ENCODE measurements around the gene P2RX2.

P2RX2 gene

DNA sequence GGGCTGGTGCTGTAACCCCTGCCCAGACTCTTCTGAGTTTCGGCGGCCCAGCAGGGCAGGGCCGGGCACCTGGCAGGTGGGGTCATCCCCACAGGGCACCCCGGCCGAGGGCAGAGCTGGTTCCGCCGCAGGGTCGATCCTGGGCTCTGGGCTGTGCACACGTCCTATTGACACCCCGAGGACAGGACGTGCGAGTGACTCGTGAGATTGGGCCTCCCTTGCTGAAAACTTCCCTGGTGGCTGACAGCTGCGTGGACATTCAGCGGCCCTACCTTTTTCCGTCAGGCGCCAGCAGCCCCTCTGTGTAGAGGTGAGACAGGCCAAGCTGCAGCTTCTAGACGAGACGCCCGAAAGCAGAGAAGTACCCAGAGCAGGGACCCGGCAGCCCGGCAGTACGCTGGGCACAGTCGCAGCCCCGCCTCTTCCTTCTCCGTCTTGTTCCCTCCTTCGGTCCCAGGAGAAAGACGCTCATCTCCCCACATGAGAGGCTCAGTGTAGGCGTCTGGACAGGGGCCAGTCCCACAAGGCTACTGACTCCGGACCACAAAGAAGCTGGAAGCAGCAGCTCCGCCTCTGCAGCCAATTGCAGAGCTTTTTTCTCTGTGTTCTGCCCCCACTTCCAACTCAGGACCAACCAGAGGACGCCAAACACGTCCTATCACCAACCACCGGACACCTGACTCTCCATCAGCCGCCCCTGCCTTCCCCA lies 8.4 kb upstream of the P2RX2 start, which contains the start of gene LRCOL1:
Gene LRCOL1, minus strand, starts transcription at position 532 of the 709 bp plus-strand sequence. CDS start 4,331 bp downstream, outside the sequence.
- DNase-seq (ENCODE audit: low spot score in 2 of 2) (no peak), ATAC-seq (replicated peaks; ENCODE audit: extremely low read depth, poor library complexity, severe bottlenecking) (no peak)
- Mint-ChIP-seq H3K36me3 (ENCODE audit: insufficient read depth) (peaks cover 5% of the 10 kb centered on the region), H3K4me1 (peaks cover 4% of the 10 kb centered on the region), H3K9me3 (no peaks in the 10 kb centered on the region), H3K4me3 (no peak within 1 kb of the TSS), H3K27ac (ENCODE audit: low read depth) (no peak within 1 kb of the TSS), H3K27me3 (peaks cover 53% of the 10 kb centered on the region)

DNA sequence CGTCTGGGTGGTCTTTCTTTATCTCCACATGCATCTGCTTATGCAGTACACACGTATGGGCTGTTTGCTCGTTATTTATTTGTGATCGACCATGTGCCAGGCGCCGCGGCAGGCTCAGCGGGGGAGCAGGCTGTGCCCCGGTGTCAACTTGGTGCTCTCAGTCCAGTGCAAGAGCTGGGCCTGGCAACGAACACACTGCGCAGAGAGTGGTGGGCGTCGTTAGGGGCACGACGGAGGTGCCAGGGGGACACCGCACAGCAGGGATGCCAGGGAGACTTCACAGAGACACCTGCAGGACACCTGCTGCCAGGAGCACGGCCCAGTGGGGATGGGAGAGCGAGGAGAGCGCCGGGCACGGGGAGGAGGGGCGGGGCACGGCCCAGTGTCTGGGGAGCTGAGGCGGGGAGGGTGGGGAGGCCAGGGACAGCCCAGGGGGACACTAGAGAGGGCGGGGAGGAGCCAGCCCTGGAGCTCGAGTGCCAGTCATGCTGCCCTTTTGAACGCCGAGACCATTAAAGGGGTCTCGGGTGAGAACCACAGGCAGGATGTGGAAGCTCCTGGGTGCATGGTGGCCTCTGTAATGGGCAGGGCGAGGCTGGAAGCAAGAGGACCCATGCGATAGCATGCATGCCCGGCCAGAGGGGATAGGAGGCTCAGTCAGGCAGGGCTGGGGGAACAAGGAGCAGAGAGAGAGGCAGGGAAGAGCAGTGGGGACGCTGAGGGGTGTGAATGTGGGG lies 7.5 kb upstream of the P2RX2 start:
- H3K4me1 Mint-ChIP-seq: peaks cover 11% of the 10 kb centered on the region
- no peak for DNase-seq (ENCODE audit: low spot score in 2 of 2)
- no peak overlapping the region for H3K4me3 Mint-ChIP-seq
- peaks cover 61% of the 10 kb centered on the region for H3K27me3 Mint-ChIP-seq
- no peaks in the 10 kb centered on the region for H3K9me3 Mint-ChIP-seq
- H3K36me3 Mint-ChIP-seq (ENCODE audit: insufficient read depth): peaks cover 5% of the 10 kb centered on the region
- H3K27ac Mint-ChIP-seq (ENCODE audit: low read depth): no peak overlapping the region
- ATAC-seq (replicated peaks; ENCODE audit: extremely low read depth, poor library complexity, severe bottlenecking): no peak

DNA sequence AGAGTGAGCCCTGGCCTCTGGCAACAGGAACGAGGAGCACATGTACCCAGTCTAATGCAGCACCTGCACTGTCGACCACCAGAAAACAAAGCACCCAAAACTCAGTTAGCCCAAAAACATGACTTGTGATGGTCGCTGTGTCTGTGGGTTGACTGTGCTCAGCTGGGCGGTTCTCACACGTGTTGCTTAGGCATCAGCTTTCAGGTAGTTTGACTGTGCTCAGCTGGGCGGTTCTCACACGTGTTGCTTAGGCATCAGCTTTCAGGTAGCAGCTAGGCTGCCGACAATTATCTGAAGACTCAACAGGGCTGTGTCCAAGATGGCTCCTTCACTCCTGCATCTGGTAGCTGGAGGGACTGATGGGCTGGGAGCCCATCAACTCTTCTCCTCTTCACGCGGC lies 7.0 kb upstream of the P2RX2 start:
- Mint-ChIP-seq H3K27ac (ENCODE audit: low read depth) (no peak overlapping the region), H3K9me3 (no peaks in the 10 kb centered on the region), H3K27me3 (peaks cover 60% of the 10 kb centered on the region), H3K4me3 (no peak overlapping the region), H3K36me3 (ENCODE audit: insufficient read depth) (peaks cover 3% of the 10 kb centered on the region), H3K4me1 (peaks cover 11% of the 10 kb centered on the region)
- DNase-seq (ENCODE audit: low spot score in 2 of 2) (no peak), ATAC-seq (replicated peaks; ENCODE audit: extremely low read depth, poor library complexity, severe bottlenecking) (no peak)

DNA sequence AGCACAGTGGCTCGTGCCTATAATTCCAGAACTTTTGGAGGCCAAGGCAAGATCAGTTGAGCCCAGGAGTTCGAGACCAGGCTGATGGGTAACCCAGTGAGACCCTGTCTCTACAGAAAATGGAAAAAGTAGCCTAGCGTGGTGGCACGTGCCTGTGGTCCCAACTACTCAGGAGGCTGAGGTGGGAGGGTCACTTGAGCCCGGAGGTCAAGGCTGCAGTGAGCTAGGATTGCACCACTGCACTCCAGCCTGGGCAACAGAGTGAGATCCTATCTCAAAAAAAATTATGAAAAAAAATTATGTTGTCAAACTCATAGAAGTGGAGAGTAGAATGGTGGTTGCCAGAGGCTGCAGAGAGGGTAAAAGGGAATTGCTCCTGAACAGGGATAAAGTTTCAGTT lies 4.5 kb upstream of the P2RX2 start:
- H3K27ac Mint-ChIP-seq (ENCODE audit: low read depth): no peak overlapping the region
- DNase-seq (ENCODE audit: low spot score in 2 of 2): no peak
- H3K9me3 Mint-ChIP-seq: no peaks in the 10 kb centered on the region
- H3K27me3 Mint-ChIP-seq: peaks cover 59% of the 10 kb centered on the region
- H3K4me3 Mint-ChIP-seq: no peak overlapping the region
- peaks cover 17% of the 10 kb centered on the region for H3K4me1 Mint-ChIP-seq
- peaks cover 3% of the 10 kb centered on the region for H3K36me3 Mint-ChIP-seq (ENCODE audit: insufficient read depth)
- ATAC-seq (replicated peaks; ENCODE audit: extremely low read depth, poor library complexity, severe bottlenecking): no peak

DNA sequence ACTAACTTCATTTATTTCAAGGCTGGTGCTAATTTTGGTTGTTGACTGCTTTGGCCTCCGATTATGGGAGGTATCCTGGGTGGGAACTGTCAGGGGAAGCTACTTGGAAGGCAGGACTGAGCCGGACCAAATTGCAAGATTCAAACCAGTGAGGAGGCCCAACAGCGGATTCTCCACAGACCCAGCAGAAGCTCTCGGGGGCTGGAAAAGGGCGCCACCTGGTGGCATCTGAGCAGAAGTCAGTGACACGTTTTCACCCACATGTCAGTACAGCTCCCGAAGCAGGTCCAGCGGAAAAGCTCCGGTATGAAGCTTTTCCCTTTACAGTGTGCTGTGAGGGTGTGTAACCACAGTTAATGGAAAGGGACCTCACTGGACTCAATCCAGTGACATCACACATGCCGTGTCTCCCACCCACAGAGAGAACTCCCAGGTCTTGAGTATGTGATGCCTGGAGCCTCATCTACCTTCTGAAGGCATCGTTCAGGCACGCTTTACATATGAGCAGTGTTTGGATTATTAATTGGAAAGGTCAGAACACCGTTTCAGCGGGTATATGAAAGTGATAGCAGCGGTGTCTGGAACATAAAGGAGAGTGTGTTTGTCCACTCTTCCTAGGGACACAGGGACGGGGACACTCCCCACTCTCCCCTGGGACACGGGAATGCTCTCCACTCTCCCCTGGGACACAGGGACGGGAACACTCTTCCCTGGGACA lies 3.6 kb upstream of the P2RX2 start:
- H3K27ac Mint-ChIP-seq (ENCODE audit: low read depth): no peak overlapping the region
- H3K4me1 Mint-ChIP-seq: peaks cover 17% of the 10 kb centered on the region
- peaks cover 3% of the 10 kb centered on the region for H3K36me3 Mint-ChIP-seq (ENCODE audit: insufficient read depth)
- peaks cover 54% of the 10 kb centered on the region for H3K27me3 Mint-ChIP-seq
- no peak overlapping the region for H3K4me3 Mint-ChIP-seq
- DNase-seq (ENCODE audit: low spot score in 2 of 2) (peak; percentile 60 to 68), ATAC-seq (replicated peaks; ENCODE audit: extremely low read depth, poor library complexity, severe bottlenecking) (peak; percentile 78)
- no peaks in the 10 kb centered on the region for H3K9me3 Mint-ChIP-seq

DNA sequence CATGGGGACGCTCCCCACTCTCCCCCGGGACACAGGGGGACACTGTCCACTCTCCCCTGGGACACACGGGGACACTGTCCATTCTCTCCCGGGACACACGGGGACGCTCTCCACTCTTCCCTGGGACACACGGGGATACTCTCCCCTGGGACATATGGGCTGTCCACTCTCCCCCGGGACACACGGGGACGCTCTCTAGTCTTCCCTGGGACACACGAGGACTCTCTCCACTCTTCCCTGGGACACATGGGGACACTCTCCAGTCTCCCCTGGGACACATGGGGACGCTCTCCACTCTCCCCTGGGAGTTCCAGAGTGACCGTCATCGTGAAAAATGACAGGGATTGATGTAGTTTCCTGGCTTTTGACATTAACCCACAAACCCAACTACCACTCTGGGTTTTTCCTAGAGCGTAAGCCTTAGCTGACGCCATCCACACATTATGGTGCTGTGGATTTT lies 3.0 kb upstream of the P2RX2 start:
- H3K4me1 Mint-ChIP-seq: peaks cover 17% of the 10 kb centered on the region
- H3K27ac Mint-ChIP-seq (ENCODE audit: low read depth): peak overlapping the region; percentile 70
- no peaks in the 10 kb centered on the region for H3K9me3 Mint-ChIP-seq
- H3K36me3 Mint-ChIP-seq (ENCODE audit: insufficient read depth): peaks cover 3% of the 10 kb centered on the region
- DNase-seq (ENCODE audit: low spot score in 2 of 2): no peak
- H3K4me3 Mint-ChIP-seq: no peak overlapping the region
- H3K27me3 Mint-ChIP-seq: peaks cover 49% of the 10 kb centered on the region
- no peak for ATAC-seq (replicated peaks; ENCODE audit: extremely low read depth, poor library complexity, severe bottlenecking)

DNA sequence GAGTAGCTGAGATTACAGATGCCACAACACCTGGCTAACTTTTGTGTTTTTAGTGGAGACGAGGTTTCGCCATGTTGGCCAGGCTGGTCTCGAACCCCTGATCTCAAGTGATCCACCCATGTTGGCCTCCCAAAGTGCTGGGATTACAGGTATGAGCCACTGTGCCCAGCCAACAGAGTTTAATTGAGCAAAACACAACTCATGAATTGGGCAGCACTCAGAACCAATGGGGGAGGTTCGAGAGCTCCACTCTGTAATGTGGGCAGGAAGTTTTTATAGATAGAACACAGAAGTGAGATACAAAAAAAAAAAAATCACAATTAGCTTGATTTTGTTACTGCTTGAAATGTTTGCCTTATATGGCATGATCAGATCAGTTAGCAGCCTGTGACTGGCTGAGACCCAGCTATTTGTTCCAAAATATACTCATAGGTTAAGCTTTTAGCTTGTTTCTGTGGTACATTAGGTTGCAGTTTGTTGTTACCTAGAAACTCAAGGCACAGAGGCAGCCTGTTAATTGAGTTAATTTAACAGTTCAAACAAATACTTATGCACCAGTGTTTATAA lies 1.4 kb upstream of the P2RX2 start:
- no peak for DNase-seq (ENCODE audit: low spot score in 2 of 2)
- no peaks in the 10 kb centered on the region for H3K36me3 Mint-ChIP-seq (ENCODE audit: insufficient read depth)
- H3K27me3 Mint-ChIP-seq: peaks cover 37% of the 10 kb centered on the region
- no peak for ATAC-seq (replicated peaks; ENCODE audit: extremely low read depth, poor library complexity, severe bottlenecking)
- H3K27ac Mint-ChIP-seq (ENCODE audit: low read depth): no peak overlapping the region
- peaks cover 18% of the 10 kb centered on the region for H3K4me1 Mint-ChIP-seq
- H3K4me3 Mint-ChIP-seq: no peak overlapping the region
- H3K9me3 Mint-ChIP-seq: no peaks in the 10 kb centered on the region

DNA sequence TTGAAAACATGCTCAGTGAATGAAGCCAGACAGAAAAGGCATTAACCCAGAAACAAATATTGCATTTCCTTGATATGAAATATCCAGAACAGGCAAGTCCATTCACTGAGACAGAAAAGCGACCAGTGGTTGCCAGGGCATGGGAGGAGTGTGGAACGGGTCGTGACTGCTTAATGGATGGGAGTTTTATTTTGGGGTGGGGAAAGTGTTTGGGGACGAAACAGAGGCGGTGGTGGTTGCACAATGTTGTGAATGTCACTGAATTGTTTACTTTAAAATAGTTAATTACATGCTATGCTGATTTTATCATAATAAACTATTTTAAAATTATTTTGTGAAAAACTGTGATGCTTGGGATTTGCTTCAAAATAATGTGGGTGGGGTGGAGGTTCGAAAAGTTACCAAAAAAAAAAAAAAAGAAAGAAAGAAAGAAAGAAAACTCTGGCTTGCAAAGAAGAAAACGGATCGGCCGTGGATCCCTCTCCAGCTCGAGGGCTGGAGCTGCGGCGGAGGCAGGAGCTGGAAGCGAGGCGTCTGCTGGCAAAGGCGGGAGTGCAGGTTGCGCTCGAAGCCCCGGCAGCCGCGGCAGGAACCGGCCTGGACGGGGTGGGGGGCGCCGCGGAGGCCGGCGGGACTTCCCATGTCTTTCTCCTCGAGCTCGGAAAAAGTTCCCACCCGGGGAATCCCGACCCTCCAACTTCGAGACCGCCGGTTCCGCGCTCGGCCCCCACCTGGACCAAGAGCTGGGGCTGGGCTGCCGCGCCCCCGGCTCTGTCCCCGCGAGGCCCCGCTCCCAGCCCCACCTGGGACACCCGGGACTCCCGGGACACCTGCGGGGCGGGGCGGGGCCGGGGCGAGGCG lies 524 bp upstream of the P2RX2 start:
- peaks cover 20% of the 10 kb centered on the region for H3K4me1 Mint-ChIP-seq
- ATAC-seq (replicated peaks; ENCODE audit: extremely low read depth, poor library complexity, severe bottlenecking): no peak
- H3K36me3 Mint-ChIP-seq (ENCODE audit: insufficient read depth): peaks cover 3% of the 10 kb centered on the region
- H3K9me3 Mint-ChIP-seq: no peaks in the 10 kb centered on the region
- H3K4me3 Mint-ChIP-seq: no peak overlapping the region
- H3K27me3 Mint-ChIP-seq: peaks cover 37% of the 10 kb centered on the region
- no peak for DNase-seq (ENCODE audit: low spot score in 2 of 2)
- H3K27ac Mint-ChIP-seq (ENCODE audit: low read depth): no peak overlapping the region

DNA sequence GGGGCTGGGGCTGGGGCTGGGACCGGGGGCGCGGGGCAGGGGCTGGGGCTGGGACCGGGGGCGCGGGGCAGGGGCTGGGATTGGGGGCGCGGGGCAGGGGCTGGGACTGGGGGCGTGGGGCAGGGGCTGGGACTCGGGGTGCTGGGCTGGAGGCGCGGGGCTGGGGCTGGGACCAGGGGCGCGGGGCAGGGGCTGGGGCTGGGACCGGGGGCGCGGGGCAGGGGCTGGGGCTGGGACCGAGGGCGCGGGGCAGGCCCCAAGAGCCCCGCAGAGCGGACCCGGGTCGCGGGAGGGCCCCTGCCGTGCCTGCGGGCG lies 452 bp downstream of the P2RX2 start:
- no peaks in the 10 kb centered on the region for H3K9me3 Mint-ChIP-seq
- H3K4me1 Mint-ChIP-seq: peaks cover 20% of the 10 kb centered on the region
- H3K27me3 Mint-ChIP-seq: peaks cover 37% of the 10 kb centered on the region

DNA sequence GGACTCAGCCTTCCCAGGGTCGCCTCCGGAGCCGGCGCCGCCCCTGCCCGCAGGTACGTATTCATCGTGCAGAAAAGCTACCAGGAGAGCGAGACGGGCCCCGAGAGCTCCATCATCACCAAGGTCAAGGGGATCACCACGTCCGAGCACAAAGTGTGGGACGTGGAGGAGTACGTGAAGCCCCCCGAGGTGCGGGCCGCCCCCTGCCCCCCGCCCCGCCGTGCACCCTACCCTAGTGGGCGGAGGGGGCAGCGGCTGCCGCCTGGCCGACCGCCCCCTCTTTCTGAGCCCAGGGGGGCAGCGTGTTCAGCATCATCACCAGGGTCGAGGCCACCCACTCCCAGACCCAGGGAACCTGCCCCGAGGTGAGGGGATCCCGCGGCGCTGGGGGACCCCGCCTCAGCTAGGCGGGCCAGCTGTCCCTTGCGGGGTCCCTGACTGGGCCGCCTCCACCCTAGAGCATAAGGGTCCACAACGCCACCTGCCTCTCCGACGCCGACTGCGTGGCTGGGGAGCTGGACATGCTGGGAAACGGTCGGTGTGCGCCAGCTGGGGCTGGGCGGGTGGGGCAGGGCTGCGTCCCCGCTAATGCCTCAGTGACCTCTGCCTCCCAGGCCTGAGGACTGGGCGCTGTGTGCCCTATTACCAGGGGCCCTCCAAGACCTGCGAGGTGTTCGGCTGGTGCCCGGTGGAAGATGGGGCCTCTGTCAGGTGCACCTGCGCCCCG lies 973 bp downstream of the P2RX2 start:
- Mint-ChIP-seq H3K27ac (ENCODE audit: low read depth) (no peak overlapping the region), H3K4me1 (peaks cover 20% of the 10 kb centered on the region), H3K4me3 (no peak overlapping the region), H3K36me3 (ENCODE audit: insufficient read depth) (peaks cover 3% of the 10 kb centered on the region), H3K9me3 (no peaks in the 10 kb centered on the region), H3K27me3 (peaks cover 37% of the 10 kb centered on the region)
- no peak for ATAC-seq (replicated peaks; ENCODE audit: extremely low read depth, poor library complexity, severe bottlenecking)
- DNase-seq (ENCODE audit: low spot score in 2 of 2): no peak

More for the DNA sequence above, 452 bp downstream of the P2RX2 start:
- Mint-ChIP-seq H3K27ac (ENCODE audit: low read depth) (no peak overlapping the region), H3K4me3 (no peak overlapping the region), H3K36me3 (ENCODE audit: insufficient read depth) (peaks cover 3% of the 10 kb centered on the region)
- DNase-seq (ENCODE audit: low spot score in 2 of 2) (no peak), ATAC-seq (replicated peaks; ENCODE audit: extremely low read depth, poor library complexity, severe bottlenecking) (no peak)

DNA sequence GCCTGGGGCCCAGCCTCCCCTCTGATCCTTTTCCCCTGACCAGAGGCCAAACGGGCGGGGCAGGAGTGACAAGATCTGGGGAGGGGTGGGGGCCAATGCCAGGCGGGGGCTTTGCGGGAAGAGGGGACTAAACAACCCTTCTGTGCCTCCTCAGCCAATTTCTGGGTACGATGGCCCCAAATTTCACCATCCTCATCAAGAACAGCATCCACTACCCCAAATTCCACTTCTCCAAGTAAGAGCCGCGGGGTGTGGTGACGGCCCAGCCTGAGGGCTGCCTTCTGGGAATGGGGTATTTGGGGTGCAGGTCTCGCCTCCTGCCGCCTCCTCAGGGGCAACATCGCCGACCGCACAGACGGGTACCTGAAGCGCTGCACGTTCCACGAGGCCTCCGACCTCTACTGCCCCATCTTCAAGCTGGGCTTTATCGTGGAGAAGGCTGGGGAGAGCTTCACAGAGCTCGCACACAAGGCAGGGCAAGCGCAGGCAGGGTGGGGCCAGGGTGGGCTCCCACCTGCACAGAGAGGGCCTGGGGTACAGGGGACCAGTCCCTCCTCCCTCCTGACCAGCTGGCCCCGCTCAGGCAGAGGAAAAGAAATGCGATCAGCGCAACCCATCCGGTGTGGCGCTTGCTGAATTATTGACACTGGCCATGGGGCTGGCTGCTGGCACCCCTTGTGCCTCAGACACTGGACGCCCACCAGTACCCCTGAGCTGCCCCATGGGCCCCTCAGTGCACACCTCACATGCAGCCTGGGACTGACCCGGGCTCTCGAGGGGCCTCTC lies 1.7 kb downstream of the P2RX2 start:
- ATAC-seq (replicated peaks; ENCODE audit: extremely low read depth, poor library complexity, severe bottlenecking): no peak
- Mint-ChIP-seq H3K4me3 (no peak overlapping the region), H3K27ac (ENCODE audit: low read depth) (no peak overlapping the region)

More for the DNA sequence above, 1.7 kb downstream of the P2RX2 start:
- Mint-ChIP-seq H3K36me3 (ENCODE audit: insufficient read depth) (peaks cover 6% of the 10 kb centered on the region), H3K27me3 (peaks cover 30% of the 10 kb centered on the region), H3K4me1 (peaks cover 15% of the 10 kb centered on the region), H3K9me3 (no peaks in the 10 kb centered on the region)
- DNase-seq (ENCODE audit: low spot score in 2 of 2): no peak
